NCI-H526 treated with DMSO at 0.1 percent for 48 hours (cell line): ENCODE data around the gene ARHGEF17.

Source experiments
- DNase-seq: peaks from one replicate; lab custom pipeline; 2025; lab: John Stamatoyannopoulos, UW

Gene ARHGEF17

GRCh38 chr11:73394416-73395296, 86.6 kb downstream of the ARHGEF17 start:
- DNase-seq = no peak

GRCh38 chr11:73395297-73396208, 87.5 kb downstream of the ARHGEF17 start:
- no peak for DNase-seq

- no peak for DNase-seq
Observed at GRCh38 chr11:73396251-73396930, 88.3 kb downstream of the ARHGEF17 start.

DNA sequence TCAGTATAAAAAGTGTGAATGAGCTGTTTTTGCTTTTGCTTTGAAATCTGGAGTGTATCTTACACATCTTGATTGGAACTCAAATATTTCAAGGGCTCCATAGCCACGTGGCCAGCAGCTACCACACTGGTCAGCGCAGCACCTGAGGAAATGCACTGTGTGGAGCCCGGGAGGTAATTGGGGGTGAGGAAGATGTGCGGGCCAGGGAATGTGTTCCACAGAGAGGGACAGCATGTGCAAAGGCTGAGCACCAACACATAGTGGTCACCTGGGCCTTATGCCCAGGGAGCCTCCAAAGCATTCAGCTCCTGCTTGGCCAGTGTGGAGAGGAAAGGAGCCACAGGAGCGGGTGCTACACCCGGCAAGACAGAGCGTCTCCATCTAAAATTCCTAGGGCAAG, 88.9 kb downstream of the ARHGEF17 start:
- DNase-seq = no peak

- no peak for DNase-seq
Observed at GRCh38 chr11:73397468-73398131, 89.5 kb downstream of the ARHGEF17 start.

DNA sequence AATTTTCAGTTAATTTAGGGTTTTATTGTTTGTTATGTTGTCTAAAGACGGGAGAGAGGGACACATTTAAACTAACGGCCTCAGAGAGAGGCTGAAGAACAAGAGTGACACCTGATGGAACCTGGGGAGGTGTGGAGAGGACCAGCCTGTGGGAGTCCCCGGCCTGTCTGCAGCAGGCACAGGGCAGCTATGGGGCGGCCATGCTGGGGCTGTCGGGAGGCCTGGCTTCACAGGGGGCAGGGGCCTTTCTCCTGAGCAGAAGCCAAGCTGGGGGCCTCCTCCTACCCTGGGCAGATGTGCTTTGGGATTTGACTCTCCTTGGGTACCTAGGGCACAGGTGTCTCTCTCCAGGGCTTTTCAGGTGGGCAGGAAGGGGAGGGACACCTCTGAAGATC, 90.1 kb downstream of the ARHGEF17 start:
- DNase-seq = no peak

GRCh38 chr11:73398721-73399120, 90.6 kb downstream of the ARHGEF17 start:
- no peak for DNase-seq

DNA sequence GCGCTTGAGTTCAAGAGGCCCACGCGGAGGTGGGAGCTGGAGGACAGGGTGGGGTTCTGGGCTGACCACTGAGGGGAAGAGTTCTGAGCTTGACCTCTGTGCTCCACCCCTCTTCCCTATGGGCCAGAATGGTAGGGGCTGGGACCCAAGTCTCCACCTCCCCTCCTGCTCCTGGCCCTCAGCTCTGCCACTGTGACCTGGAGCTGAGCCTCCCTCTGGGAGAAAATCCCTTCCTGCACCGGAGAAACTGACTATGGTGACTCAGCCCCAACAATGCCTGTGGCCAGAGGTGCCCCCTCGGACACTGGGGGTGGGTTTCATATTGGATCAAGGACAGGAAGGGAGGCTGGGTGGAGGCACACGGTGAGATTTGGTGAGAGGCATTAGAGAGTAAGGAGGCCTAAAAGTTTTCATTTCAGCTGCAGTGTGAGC, 91.1 kb downstream of the ARHGEF17 start:
- no peak for DNase-seq

GRCh38 chr11:73399636-73400035, 91.6 kb downstream of the ARHGEF17 start:
- no peak for DNase-seq

- DNase-seq = no peak
Observed at GRCh38 chr11:73400293-73400692, 92.2 kb downstream of the ARHGEF17 start.

DNA sequence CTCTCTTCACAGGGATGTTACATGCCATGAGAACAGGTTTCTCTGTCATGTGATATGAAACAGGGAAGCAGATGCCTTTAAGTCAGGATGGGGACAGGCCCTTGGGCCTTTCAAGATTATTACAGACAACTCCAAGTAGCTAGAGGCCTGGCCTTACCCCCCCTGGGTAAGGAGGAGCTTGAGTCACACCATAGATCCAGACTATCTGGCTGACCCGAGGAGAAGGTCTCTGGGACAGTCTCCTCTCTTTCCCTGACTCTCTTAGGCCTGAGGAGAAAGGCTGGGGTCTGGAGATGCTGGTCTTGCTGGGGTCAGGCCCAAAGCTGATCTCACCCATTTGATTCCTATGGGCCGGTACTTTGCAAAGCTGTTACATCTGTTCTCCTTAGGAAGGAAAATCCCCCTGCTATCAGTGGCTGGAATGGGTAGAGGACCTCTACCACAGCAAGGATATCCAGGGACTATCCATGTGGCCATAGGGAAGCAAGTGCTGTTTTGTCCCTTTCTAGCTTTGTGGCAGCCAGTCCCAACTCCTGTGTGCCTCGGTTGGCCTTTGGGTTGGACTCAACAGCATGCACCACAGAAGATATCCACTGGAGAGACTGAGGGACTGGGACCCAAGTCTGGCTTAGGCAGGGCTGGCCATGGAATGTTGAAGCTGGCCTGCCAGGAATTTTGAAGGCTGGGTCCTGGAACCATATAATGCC, 93.3 kb downstream of the ARHGEF17 start:
- no peak for DNase-seq

DNA sequence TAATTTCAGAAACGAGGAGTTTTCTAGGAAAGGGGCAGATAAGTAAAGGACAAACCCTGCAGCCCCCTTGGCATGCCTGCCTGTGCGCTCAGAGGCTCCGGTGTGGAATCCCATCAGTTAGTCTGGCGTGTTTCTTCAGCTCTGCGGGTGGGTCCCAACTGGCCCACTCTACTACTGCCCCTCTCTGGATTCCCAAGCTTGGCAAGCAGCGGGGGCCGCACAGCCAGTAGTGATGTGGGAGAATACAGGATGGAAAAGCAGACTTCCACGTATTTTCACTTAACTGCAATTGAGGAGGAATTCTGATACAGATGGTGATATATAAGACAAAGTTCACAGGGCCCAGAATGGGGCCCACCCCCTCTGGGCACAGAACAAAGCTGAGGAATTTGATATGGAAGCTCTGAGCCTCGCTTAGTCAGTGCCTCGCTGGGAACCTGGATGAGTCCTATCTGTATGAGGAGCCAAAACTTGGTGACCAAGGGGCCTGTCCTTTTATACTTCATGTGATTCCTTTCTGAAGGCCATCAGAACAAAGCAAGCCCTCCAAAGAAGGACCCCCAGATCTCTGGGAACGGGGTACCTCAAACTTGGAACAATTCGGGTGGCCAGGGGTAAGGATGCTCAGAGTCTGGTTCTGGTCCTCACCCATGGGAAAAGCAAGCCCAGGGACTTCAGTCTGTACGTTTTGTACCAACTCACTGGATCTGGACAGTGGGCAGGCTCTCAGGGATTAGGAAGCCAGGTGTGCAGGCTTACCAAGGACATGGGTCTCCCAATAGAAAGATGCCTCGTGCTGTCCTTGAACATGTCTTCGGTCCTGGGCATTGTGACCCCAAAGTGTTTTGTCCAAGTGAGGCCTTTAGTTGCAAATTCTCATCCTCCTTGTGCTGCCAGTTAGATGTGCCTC, 94.1 kb downstream of the ARHGEF17 start:
- DNase-seq = no peak

DNA sequence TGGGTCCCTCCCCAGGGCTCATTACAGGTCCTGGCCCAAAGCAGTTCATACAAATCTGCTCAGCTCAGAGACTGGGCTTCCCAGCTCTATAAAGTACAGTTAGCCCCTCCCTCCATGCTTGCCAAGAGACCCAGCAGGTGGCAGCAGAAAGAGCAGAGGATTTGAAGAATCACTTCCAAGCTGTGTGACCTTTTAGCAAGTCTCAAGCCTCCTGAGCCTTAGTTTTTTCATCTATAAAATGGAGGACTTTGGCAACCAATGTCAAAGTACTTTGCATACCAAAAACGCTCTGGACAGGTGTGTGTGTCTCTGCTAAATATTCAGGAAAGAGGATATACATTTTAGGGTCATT, 94.7 kb downstream of the ARHGEF17 start:
- DNase-seq = no peak

DNA sequence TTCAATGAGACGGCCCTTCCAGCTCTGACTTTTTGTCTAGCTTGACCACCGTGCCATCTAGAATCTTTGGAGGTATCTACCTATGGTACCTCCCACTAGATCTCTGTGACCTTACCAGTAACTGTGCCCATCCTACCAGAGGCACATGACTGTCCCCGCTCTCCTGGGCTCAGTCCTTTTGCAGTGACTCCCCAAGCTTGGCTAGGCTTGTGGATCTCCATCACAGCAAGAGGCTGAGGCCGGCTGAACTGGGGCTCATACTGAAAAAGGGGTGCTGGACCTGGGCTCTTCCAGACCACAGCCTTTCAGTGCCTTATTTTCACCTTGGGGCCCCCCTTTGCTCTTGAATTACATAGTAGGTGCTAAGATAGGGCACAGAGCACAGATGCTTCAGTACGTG, 95.5 kb downstream of the ARHGEF17 start:
- no peak for DNase-seq

DNA sequence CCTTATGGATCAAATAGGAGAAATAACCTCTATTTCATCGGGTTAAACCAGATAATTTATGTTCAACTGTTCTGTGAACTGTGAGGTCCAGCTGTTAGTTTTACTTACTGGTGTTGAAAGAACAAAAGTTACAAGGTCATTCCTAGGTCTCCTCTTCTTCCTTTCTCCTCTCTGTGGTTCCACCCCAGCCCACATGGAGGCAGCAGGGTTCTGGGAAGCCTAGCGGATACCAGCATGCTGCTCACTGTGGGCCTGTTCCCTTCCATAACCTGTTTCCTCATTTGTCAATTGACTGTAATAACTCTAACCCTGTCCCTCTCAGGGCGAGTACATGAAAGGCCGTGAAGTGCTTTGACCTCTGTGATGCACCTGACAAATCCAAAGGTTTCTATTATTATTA, 96.0 kb downstream of the ARHGEF17 start:
- DNase-seq = no peak

DNA sequence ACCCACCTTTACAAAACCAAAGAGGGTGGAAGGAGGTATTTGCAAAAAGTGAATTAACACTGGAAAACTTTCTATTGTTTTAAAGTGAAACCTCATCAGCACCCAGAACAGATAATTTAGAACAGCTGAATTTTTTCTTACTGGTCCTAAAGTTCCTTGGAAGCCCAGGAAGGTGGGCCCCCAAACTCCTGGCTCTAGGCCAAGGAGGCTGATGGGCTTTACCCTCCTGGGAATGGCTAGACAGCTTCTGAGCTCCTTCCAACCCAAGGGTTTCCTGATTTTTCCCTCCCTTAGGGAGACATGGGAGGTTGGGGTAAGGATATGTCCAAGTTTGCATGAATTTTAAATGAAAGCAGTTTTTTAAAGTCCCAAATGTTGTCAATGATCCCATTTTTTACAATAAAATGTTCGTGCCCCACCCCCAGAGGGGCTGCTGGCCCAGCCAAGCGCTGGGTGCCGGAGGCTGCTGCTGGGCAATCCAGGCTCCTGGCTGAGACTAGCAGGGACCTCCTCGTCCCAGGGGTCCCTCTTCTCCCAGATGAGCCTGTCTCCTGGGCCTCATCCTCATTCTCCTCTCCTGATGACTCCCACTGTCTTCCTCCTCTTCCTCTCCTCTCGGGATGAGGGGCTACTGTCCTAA, 96.5 kb downstream of the ARHGEF17 start:
- DNase-seq = no peak

DNA sequence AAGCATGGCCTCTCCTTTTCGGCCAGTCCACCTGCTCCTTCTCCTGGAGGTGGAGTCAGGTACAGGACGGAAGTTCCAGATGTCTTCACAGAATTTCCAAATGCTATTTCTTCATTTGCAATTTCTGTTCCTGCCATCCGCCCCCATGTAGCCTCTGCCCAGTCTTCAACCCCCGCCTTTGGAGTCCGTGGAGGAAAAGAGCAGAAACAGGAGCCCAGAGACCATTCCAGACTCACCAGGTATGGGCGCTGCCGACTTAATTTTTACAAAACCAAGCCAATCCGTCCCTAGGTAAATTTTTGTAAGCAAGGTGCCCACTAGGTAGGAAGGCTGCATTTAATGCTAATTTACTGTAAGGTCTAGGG, 97.1 kb downstream of the ARHGEF17 start:
- no peak for DNase-seq

DNA sequence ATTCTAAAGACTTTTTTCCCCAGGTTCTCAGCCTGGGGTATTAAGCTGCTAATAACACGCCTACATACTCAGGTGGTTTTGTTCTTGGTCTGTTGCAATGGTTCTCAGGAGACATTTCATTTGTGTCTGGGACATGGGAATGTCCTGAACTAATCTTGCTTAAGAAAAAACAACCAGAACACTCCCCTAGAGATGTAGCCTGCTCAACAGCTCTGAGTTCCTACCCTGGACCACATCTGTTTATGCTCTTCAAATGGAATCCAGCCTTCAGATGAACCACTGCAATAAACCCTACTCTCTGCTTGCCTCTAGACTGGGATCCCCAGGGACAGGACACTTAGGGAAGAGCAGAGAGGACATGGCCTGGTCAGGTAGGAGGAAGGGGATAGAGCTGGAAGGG, 98.1 kb downstream of the ARHGEF17 start:
- DNase-seq = no peak

GRCh38 chr11:73406619-73407018, 98.5 kb downstream of the ARHGEF17 start:
- no peak for DNase-seq

- DNase-seq = no peak
Observed at GRCh38 chr11:73409431-73409830, 101.4 kb downstream of the ARHGEF17 start.
